Epidermal melanocyte (primary cell): ENCODE results near the gene PVR.
"Not testable (repeated sequence)": the region's sequence is repeated elsewhere in the genome, so short reads cannot be mapped to it uniquely, and the experiment has no call there.

Source experiments
- DNase-seq: peaks from one replicate; pipeline ENCODE4 v3.0.0; 2011; ENCODE audit warnings: low spot score; ENCODE audit not compliant: insufficient read length

Gene PVR

GRCh38 chr19:44643605-44644401, at the start of gene PVR:
TSS of gene PVR (plus strand) at chr19:44643910. CDS start at chr19:44644097, 187 bp downstream.
- DNase-seq, result peak; percentile 83

GRCh38 chr19:44596428-44597130, 47.1 kb upstream of the PVR start:
- DNase-seq, result no peak

- no peak for DNase-seq
Observed at GRCh38 chr19:44597131-44597491, 46.6 kb upstream of the PVR start.

GRCh38 chr19:44598355-44598754, 45.4 kb upstream of the PVR start:
- no peak for DNase-seq

GRCh38 chr19:44598880-44599279, 44.8 kb upstream of the PVR start:
- DNase-seq, result no peak

- no peak for DNase-seq
Observed at GRCh38 chr19:44600466-44600865, 43.2 kb upstream of the PVR start.

- no peak for DNase-seq
Observed at GRCh38 chr19:44602081-44602480, 41.6 kb upstream of the PVR start.

GRCh38 chr19:44603201-44603945, 40.3 kb upstream of the PVR start:
- DNase-seq, result no peak

GRCh38 chr19:44604241-44604640, 39.5 kb upstream of the PVR start:
- no peak for DNase-seq

- no peak for DNase-seq
Observed at GRCh38 chr19:44605547-44605946, 38.2 kb upstream of the PVR start.

- DNase-seq, result no peak
Observed at GRCh38 chr19:44607049-44607448, 36.7 kb upstream of the PVR start.

GRCh38 chr19:44607917-44608316, 35.8 kb upstream of the PVR start:
- no peak for DNase-seq

GRCh38 chr19:44608391-44608821, 35.3 kb upstream of the PVR start:
- DNase-seq, result no peak

GRCh38 chr19:44609219-44609618, 34.5 kb upstream of the PVR start:
- no peak for DNase-seq

- DNase-seq, result not testable (repeated sequence)
Observed at GRCh38 chr19:44610497-44610896, 33.2 kb upstream of the PVR start.

GRCh38 chr19:44611812-44612295, 31.9 kb upstream of the PVR start:
- DNase-seq, result no peak

- no peak for DNase-seq
Observed at GRCh38 chr19:44613295-44614178, 30.2 kb upstream of the PVR start, which contains the start of gene IGSF23. TSS of gene IGSF23 (plus strand) at chr19:44613563. CDS start at chr19:44613646, 83 bp downstream.

GRCh38 chr19:44614313-44614712, 29.4 kb upstream of the PVR start:
- no peak for DNase-seq

GRCh38 chr19:44615863-44616247, 27.9 kb upstream of the PVR start:
- DNase-seq, result no peak

- no peak for DNase-seq
Observed at GRCh38 chr19:44617110-44617880, 26.4 kb upstream of the PVR start.
